ENCODE results near the gene AGAP5.

AGAP5 gene

GRCh38 chr10:73653701-73654100, 44.2 kb downstream of the AGAP5 start:
- H3K4me3 ChIP-seq (replicated peaks; ENCODE audit: low read depth, low read length) = no peak overlapping the region
- TF ChIP-seq CTCF (IDR thresholded peaks at IDR 0.05; ENCODE audit: low read depth, low read length, missing control alignments) = peak; percentile 13
- no peak for DNase-seq (ENCODE audit: extremely low read depth, low read depth)

- no peak for DNase-seq (ENCODE audit: extremely low read depth, low read depth)
- no peak for TF ChIP-seq CTCF (IDR thresholded peaks at IDR 0.05; ENCODE audit: low read depth, low read length, missing control alignments)
- H3K4me3 ChIP-seq (replicated peaks; ENCODE audit: low read depth, low read length) = no peak overlapping the region
Observed at GRCh38 chr10:73653195-73653594, 44.7 kb downstream of the AGAP5 start.

GRCh38 chr10:73650537-73651331, 47.2 kb downstream of the AGAP5 start:
- no peak for DNase-seq (ENCODE audit: extremely low read depth, low read depth)
- H3K4me3 ChIP-seq (replicated peaks; ENCODE audit: low read depth, low read length) = no peak overlapping the region
- no peak for TF ChIP-seq CTCF (IDR thresholded peaks at IDR 0.05; ENCODE audit: low read depth, low read length, missing control alignments)

- DNase-seq (ENCODE audit: extremely low read depth, low read depth) = no peak
- TF ChIP-seq CTCF (IDR thresholded peaks at IDR 0.05; ENCODE audit: low read depth, low read length, missing control alignments) = no peak
- no peak overlapping the region for H3K4me3 ChIP-seq (replicated peaks; ENCODE audit: low read depth, low read length)
Observed at GRCh38 chr10:73649876-73650536, 47.9 kb downstream of the AGAP5 start.

- no peak overlapping the region for H3K4me3 ChIP-seq (replicated peaks; ENCODE audit: low read depth, low read length)
- no peak for DNase-seq (ENCODE audit: extremely low read depth, low read depth)
- TF ChIP-seq CTCF (IDR thresholded peaks at IDR 0.05; ENCODE audit: low read depth, low read length, missing control alignments) = no peak
Observed at GRCh38 chr10:73648975-73649829, 48.7 kb downstream of the AGAP5 start.

GRCh38 chr10:73647875-73648651, 49.8 kb downstream of the AGAP5 start:
- DNase-seq (ENCODE audit: extremely low read depth, low read depth) = no peak
- peak overlapping the region; percentile 49 for H3K4me3 ChIP-seq (replicated peaks; ENCODE audit: low read depth, low read length)
- TF ChIP-seq CTCF (IDR thresholded peaks at IDR 0.05; ENCODE audit: low read depth, low read length, missing control alignments) = no peak

Data from HFF-Myc (cell line).